Measurements from ENCODE around the gene OXCT1. TPM values are rescaled to one million over a fixed set of nuclear protein-coding genes. Genes with fewer than 3 reads are reported as not detected.

The OXCT1 gene
- total RNA-seq, 1 experiment from 2014 or later, result 14.2 TPM

GRCh38 chr5:41682641-41683040 is 187.6 kb downstream of the OXCT1 start:
- Mint-ChIP-seq H3K4me3 (ENCODE audit: low read depth, unreplicated experiment) (no peak overlapping the region), H3K4me1 (ENCODE audit: low read depth, unreplicated experiment) (no peaks in the 10 kb centered on the region), H3K36me3 (ENCODE audit: insufficient read depth, unreplicated experiment) (no peaks in the 10 kb centered on the region), H3K9me3 (ENCODE audit: low read depth, unreplicated experiment) (no peaks in the 10 kb centered on the region), H3K27me3 (ENCODE audit: unreplicated experiment) (no peaks in the 10 kb centered on the region), H3K27ac (ENCODE audit: unreplicated experiment) (no peak overlapping the region)
- CTCF ChIA-PET, result no interaction called here
- DNase-seq, result no peak
- intact Hi-C loops (cut with micrococcal nuclease; ENCODE audit: unreplicated experiment), result no loop called here
- TF ChIP-seq, protein P1, sequence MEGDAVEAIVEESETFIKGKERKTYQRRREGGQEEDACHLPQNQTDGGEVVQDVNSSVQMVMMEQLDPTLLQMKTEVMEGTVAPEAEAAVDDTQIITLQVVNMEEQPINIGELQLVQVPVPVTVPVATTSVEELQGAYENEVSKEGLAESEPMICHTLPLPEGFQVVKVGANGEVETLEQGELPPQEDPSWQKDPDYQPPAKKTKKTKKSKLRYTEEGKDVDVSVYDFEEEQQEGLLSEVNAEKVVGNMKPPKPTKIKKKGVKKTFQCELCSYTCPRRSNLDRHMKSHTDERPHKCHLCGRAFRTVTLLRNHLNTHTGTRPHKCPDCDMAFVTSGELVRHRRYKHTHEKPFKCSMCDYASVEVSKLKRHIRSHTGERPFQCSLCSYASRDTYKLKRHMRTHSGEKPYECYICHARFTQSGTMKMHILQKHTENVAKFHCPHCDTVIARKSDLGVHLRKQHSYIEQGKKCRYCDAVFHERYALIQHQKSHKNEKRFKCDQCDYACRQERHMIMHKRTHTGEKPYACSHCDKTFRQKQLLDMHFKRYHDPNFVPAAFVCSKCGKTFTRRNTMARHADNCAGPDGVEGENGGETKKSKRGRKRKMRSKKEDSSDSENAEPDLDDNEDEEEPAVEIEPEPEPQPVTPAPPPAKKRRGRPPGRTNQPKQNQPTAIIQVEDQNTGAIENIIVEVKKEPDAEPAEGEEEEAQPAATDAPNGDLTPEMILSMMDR (IDR thresholded peaks at IDR 0.05; ENCODE audit: unreplicated experiment), result no peak
- no TSS peak for BruUV-seq (replicated peaks)

DNA sequence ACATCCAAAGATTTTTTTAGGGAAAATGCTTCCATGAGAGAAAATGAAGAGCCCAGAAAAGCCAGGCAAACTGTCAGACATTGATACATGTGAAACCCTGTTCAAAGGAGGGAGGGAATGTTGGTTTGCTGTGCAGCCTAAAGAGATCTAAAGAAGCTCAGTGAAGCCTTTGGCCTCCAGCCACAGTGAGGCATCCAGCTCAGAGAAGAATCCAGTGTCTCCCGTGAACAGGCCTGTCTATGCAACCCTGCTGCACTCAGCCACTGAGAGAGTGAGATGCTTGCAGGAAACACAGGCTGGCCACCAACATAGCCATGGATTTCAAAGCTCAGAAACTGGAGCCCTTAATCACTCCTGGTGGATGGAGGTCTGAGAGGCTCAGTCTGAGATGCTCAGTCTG is 188.4 kb downstream of the OXCT1 start:
- Mint-ChIP-seq H3K4me1 (ENCODE audit: low read depth, unreplicated experiment) (no peaks in the 10 kb centered on the region), H3K27me3 (ENCODE audit: unreplicated experiment) (no peaks in the 10 kb centered on the region), H3K27ac (ENCODE audit: unreplicated experiment) (no peak overlapping the region), H3K36me3 (ENCODE audit: insufficient read depth, unreplicated experiment) (no peaks in the 10 kb centered on the region), H3K9me3 (ENCODE audit: low read depth, unreplicated experiment) (no peaks in the 10 kb centered on the region), H3K4me3 (ENCODE audit: low read depth, unreplicated experiment) (no peak overlapping the region)
- DNase-seq, result no peak
- intact Hi-C loops (cut with micrococcal nuclease; ENCODE audit: unreplicated experiment), result no loop called here
- TF ChIP-seq, protein P1 (IDR thresholded peaks at IDR 0.05; ENCODE audit: unreplicated experiment), result no peak
- CTCF ChIA-PET, result no interaction called here
- no TSS peak for BruUV-seq (replicated peaks)

Other genes starting within 250 kb of the OXCT1 start
- 27.6 and 28.5 TPM in 2 replicates for gene RIMOC1, start 33.9 kb upstream of the OXCT1 start, total RNA-seq (2022)
- 5.4 and 8.9 TPM in 2 replicates for gene FBXO4, start 54.9 kb upstream of the OXCT1 start, total RNA-seq (2022)

All from Calu3 (cell line).